ENCODE data around the gene SOX15. TPM values are rescaled to one million over a fixed set of nuclear protein-coding genes. Genes with fewer than 3 reads are reported as not detected.

SOX15 gene
- total and polyA plus RNA-seq, 10 of the 15 experiments (the other 5 are each of a cell fraction or from before 2014, with no cell fraction given): 0.06 to 0.53 (median 0.16) TPM; not detected in 2

- TF ChIP-seq KLF5 (IDR thresholded peaks at IDR 0.05; ENCODE audit: partially characterized antibody) (peak; percentile 76), IRF3 (IDR thresholded peaks at IDR 0.05) (peak; percentile 56; the same call in 1 of the 2 replicates), DPF2 (IDR thresholded peaks at IDR 0.05) (peak; percentile 90), CTCF (IDR thresholded peaks at IDR 0.05 in 2 of 3, conservative IDR thresholded peaks at IDR 0.05 in 1 of 3; ENCODE audit: control insufficient read depth in 2 of 3, extremely low read depth in 1 of 3, insufficient read depth in 1 of 3, low read depth in 3 of 3, low read length in 3 of 3) (peak; percentile 63 to 97 (median 70); a peak in 5 of 6 replicates), E2F4 (IDR thresholded peaks at IDR 0.05; ENCODE audit: low read depth, low read length) (peak; percentile 44; the same call in 1 of the 2 replicates), ASH2L (IDR thresholded peaks at IDR 0.05; ENCODE audit: borderline replicate concordance, low read depth) (peak; percentile 33; the same call in 1 of the 2 replicates), MYB (IDR thresholded peaks at IDR 0.05; ENCODE audit: borderline replicate concordance, low read depth, low read length) (no peak), REST (IDR thresholded peaks at IDR 0.05; ENCODE audit: low read depth, low read length) (no peak), NKRF (conservative IDR thresholded peaks at IDR 0.05) (peak; percentile 91), IRF5 (IDR thresholded peaks at IDR 0.05; ENCODE audit: borderline replicate concordance) (no peak), RFX5 (IDR thresholded peaks at IDR 0.05; ENCODE audit: low read depth, low read length) (peak; percentile 85), PML (IDR thresholded peaks at IDR 0.05; ENCODE audit: low read length) (no peak), RBBP5 (conservative IDR thresholded peaks at IDR 0.05) (no peak), TARDBP (IDR thresholded peaks at IDR 0.05; ENCODE audit: borderline replicate concordance) (no peak), KAT2A (conservative IDR thresholded peaks at IDR 0.05; ENCODE audit: control insufficient read depth, low read depth, low read length) (no peak), EED (IDR thresholded peaks at IDR 0.05; ENCODE audit: low read depth) (no peak), SPI1 (IDR thresholded peaks at IDR 0.05; ENCODE audit: borderline replicate concordance, insufficient read depth, low read depth, low read length) (no peak)
Observed at GRCh38 chr17:7614425-7615264, 24.8 kb upstream of the SOX15 start, which contains the start of gene FXR2 (continued).
